Measurements from ENCODE around the gene SEC14L6.
"Not testable (repeated sequence)": the region's sequence is repeated elsewhere in the genome, so short reads cannot be mapped to it uniquely, and the experiment has no call there.

Gene SEC14L6

DNA sequence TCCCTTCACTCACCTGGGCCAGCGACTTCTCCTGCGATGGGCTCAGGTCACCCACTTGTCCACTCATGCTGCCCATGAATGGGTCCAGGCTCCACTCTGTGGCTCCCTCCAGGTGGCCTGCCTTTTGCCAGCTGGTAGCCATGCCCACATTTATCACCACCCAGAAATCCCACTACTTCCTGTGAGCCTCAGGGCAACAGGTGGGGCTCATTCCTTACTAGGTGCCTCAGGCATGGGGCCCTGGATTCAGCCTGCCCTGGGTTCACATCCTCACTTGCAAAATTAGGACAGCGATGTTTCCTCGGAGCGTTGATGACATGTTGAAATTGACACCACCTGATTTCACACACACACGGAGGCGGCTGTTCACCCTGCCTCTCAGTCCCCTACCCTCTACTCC is at the start of gene SEC14L6:
Gene SEC14L6 (minus strand): TSS at position 126 of the 400 bp plus-strand sequence. CDS start 59 bp downstream, at position 67.
- peaks cover 3% of the 10 kb centered on the region for H3K4me1 ChIP-seq (ENCODE audit: insufficient read depth, insufficient read length)
- H3K36me3 ChIP-seq (ENCODE audit: insufficient read depth, insufficient read length, low read length) = no peaks in the 10 kb centered on the region
- no peaks in the 10 kb centered on the region for H3K9me3 ChIP-seq (ENCODE audit: insufficient read depth, low read length)
- H3K4me3 ChIP-seq (ENCODE audit: insufficient read length, low read depth) = no peak within 1 kb of the TSS
- H3K27me3 ChIP-seq (ENCODE audit: insufficient read depth, insufficient read length) = peaks cover 23% of the 10 kb centered on the region
- no peak for DNase-seq (ENCODE audit: low read depth, low spot score)
- H3K9ac ChIP-seq (ENCODE audit: insufficient read length, low read depth) = no peak within 1 kb of the TSS
- TF ChIP-seq YY1 (IDR thresholded peaks at IDR 0.05; ENCODE audit: insufficient read depth, insufficient read length) = no peak

DNA sequence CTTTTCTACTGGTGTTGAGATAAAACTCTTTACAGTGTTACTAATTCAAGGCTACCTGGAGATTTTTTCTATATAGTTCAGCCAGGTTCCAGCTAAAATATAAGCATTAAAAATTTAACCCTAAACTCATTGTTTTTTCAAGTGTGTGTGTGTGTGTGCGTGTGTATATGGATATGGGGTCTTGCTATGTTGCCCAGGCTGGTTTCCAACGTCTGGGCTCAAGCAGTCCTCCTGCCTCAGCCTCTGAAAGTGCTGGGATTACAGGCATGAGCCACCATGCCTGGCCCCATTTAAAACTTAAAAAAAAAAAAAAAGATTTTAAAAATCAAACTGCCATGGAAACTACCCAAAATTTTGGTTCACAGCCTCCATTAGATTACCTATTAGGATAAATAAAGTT is 49.7 kb upstream of the SEC14L6 start:
- H3K4me1 ChIP-seq (ENCODE audit: insufficient read depth, insufficient read length) = no peaks in the 10 kb centered on the region
- H3K36me3 ChIP-seq (ENCODE audit: insufficient read depth, insufficient read length, low read length) = no peaks in the 10 kb centered on the region
- no peak for TF ChIP-seq SUZ12 (IDR thresholded peaks at IDR 0.05; ENCODE audit: extremely low read depth, insufficient read depth, insufficient read length)
- TF ChIP-seq YY1 (IDR thresholded peaks at IDR 0.05; ENCODE audit: insufficient read depth, insufficient read length) = no peak
- no peak for TF ChIP-seq ZNF274 (IDR thresholded peaks at IDR 0.05; ENCODE audit: low read depth, low read length)
- peaks cover 3% of the 10 kb centered on the region; the same call in 1 of the 2 replicates for H3K9me3 ChIP-seq (ENCODE audit: insufficient read depth, low read length)
- no peak overlapping the region for H3K4me3 ChIP-seq (ENCODE audit: insufficient read length, low read depth)
- no peak overlapping the region for H3K9ac ChIP-seq (ENCODE audit: insufficient read length, low read depth)
- peaks cover 11% of the 10 kb centered on the region for H3K27me3 ChIP-seq (ENCODE audit: insufficient read depth, insufficient read length)
- no peak for DNase-seq (ENCODE audit: low read depth, low spot score)

DNA sequence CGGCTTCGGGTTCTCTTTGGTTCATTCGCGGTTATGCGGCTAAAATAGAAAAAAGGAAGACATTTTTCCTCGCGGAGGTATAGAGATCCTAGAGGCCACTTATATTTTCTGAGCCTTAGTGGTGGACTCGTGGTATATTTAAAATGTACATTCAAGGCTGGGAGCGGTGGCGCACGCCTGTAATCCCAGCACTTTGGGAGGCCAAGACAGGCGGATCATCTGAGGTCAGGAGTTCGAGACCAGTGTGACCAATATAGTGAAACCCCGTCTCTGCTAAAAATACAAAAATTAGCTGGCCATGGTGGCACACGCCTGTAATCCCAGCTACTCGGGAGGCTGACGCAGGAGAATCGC is 45.8 kb upstream of the SEC14L6 start:
- H3K27me3 ChIP-seq (ENCODE audit: insufficient read depth, insufficient read length) = peaks cover 11% of the 10 kb centered on the region
- H3K4me3 ChIP-seq (ENCODE audit: insufficient read length, low read depth); H3K9me3 ChIP-seq (ENCODE audit: insufficient read depth, low read length); H3K4me1 ChIP-seq (ENCODE audit: insufficient read depth, insufficient read length); H3K9ac ChIP-seq (ENCODE audit: insufficient read length, low read depth); DNase-seq (ENCODE audit: low read depth, low spot score): not testable (repeated sequence)
- H3K36me3 ChIP-seq (ENCODE audit: insufficient read depth, insufficient read length, low read length) = peaks cover 28% of the 10 kb centered on the region

DNA sequence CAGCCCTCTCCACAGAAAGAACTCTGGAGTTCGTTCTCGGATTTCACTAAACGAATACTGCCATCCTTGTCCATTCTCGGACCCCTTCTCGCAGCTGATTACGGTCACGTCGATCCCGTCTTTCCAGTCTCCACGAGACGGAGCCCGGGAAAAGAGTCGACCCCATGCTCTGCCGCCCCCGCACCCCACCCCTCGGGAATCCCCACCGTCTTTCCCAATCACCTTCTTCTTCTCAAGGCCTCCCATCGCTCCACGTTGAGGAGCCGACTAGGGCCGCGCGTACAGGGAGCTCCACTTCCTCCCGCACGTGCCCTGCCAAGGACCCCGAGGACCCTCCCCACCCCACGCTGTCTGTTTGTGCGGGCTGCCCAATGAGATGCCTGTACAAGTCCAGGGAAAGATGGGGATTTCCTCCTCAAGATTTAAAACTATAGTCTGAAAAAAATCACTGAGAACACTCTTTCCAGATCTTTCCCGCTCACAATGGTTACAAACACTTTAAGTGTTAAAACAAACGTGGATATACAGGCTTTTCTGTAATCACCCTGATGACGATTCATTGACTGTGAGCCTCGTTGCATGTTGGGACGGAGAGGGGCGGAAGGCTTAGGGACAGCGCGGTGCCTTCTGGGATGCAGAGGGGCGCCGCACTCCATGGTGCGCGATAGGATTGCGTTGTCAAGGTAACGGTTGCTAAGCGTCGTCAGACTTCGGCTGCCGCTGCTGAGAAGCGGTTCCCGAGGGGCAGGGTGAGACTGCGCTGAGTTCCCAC is 45.2 kb upstream of the SEC14L6 start, which contains the start of gene PES1:
Gene PES1 (minus strand): TSS at position 323 of the 772 bp plus-strand sequence. CDS start 77 bp downstream, at position 246.
- peak; percentile 94 for DNase-seq (ENCODE audit: low read depth, low spot score)
- TF ChIP-seq SUZ12 (IDR thresholded peaks at IDR 0.05; ENCODE audit: extremely low read depth, insufficient read depth, insufficient read length) (no peak), YY1 (IDR thresholded peaks at IDR 0.05; ENCODE audit: insufficient read depth, insufficient read length) (no peak), ZNF274 (IDR thresholded peaks at IDR 0.05; ENCODE audit: low read depth, low read length) (no peak)

DNA sequence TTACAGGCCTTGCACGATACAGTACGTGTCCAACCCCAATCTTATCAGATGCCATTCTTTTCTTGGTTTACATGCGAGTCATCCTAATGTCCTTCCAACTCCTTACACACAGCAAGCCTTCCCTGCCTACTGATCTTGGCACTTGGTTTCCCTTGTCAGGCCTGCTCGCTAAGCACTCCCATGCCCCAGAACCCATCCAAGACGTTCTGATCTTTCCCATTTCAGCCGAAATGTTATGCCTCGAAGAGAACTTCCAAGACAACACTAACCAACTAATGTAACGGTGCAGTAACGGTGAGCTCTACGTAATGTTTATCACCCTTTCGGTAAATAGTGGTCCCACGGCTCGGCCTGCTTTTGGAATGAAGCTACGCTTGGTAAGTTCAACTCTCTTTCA is 44.6 kb upstream of the SEC14L6 start:
- Histone ChIP-seq H3K4me3 (ENCODE audit: insufficient read length, low read depth) (peak overlapping the region; percentile 90), H3K9me3 (ENCODE audit: insufficient read depth, low read length) (no peaks in the 10 kb centered on the region), H3K36me3 (ENCODE audit: insufficient read depth, insufficient read length, low read length) (peaks cover 40% of the 10 kb centered on the region), H3K9ac (ENCODE audit: insufficient read length, low read depth) (peak overlapping the region; percentile 93), H3K27me3 (ENCODE audit: insufficient read depth, insufficient read length) (peaks cover 11% of the 10 kb centered on the region), H3K4me1 (ENCODE audit: insufficient read depth, insufficient read length) (no peaks in the 10 kb centered on the region)
- DNase-seq (ENCODE audit: low read depth, low spot score) = no peak
- TF ChIP-seq SUZ12 (IDR thresholded peaks at IDR 0.05; ENCODE audit: extremely low read depth, insufficient read depth, insufficient read length) = no peak

More for the DNA sequence above, 45.2 kb upstream of the SEC14L6 start, which contains the start of gene PES1:
- Histone ChIP-seq H3K9ac (ENCODE audit: insufficient read length, low read depth) (peak within 1 kb of the TSS; percentile 93), H3K27me3 (ENCODE audit: insufficient read depth, insufficient read length) (peaks cover 11% of the 10 kb centered on the region), H3K36me3 (ENCODE audit: insufficient read depth, insufficient read length, low read length) (peaks cover 34% of the 10 kb centered on the region), H3K9me3 (ENCODE audit: insufficient read depth, low read length) (no peaks in the 10 kb centered on the region; the same call in 1 of the 2 replicates), H3K4me3 (ENCODE audit: insufficient read length, low read depth) (peak within 1 kb of the TSS; percentile 90), H3K4me1 (ENCODE audit: insufficient read depth, insufficient read length) (no peaks in the 10 kb centered on the region)

DNA sequence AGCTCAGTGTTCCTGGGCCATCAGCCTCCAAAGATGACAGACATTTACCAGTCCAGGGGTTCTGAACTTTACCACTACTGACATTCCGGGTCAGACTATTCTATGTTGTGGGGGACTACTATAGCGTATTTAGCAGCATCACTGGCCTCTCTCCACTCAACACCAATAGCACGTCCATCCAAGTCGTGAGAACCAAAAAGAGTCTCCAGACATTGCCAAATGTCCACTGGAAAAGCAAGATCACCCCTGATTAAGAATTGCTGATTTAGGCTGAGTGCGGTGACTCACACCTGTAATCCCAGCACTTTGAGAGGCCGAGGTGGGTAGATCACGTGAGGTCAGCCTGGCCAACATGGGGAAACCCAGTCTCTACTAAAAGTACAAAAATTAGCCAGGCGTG is 39.9 kb upstream of the SEC14L6 start:
- TF ChIP-seq ZNF274 (IDR thresholded peaks at IDR 0.05; ENCODE audit: low read depth, low read length) (no peak), YY1 (IDR thresholded peaks at IDR 0.05; ENCODE audit: insufficient read depth, insufficient read length) (no peak), SUZ12 (IDR thresholded peaks at IDR 0.05; ENCODE audit: extremely low read depth, insufficient read depth, insufficient read length) (no peak)
- Histone ChIP-seq H3K27me3 (ENCODE audit: insufficient read depth, insufficient read length) (no peaks in the 10 kb centered on the region), H3K9me3 (ENCODE audit: insufficient read depth, low read length) (no peaks in the 10 kb centered on the region), H3K9ac (ENCODE audit: insufficient read length, low read depth) (no peak overlapping the region), H3K4me3 (ENCODE audit: insufficient read length, low read depth) (no peak overlapping the region), H3K4me1 (ENCODE audit: insufficient read depth, insufficient read length) (peaks cover 8% of the 10 kb centered on the region), H3K36me3 (ENCODE audit: insufficient read depth, insufficient read length, low read length) (peaks cover 86% of the 10 kb centered on the region)
- no peak for DNase-seq (ENCODE audit: low read depth, low spot score)

DNA sequence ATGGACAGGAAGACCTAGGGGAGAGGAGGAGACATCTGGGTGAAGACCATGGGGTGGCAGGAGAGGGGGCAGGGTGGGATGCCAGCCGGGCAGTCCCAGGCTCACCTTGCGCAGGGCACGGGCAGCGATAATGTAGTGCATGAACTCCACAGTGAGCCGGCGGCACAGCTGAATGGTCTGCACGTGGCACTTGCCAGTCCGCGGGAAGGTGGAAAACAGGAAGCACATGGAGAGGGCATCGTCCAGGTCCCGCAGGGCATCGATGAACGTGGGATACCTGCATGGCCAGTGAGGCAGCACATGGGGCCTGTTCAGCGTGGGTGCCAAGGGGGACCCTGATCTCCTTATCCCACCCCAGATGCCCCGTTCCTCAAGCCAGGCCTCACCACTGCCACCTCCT is 37.9 kb upstream of the SEC14L6 start:
- peaks cover 98% of the 10 kb centered on the region for H3K36me3 ChIP-seq (ENCODE audit: insufficient read depth, insufficient read length, low read length)
- no peak overlapping the region for H3K9ac ChIP-seq (ENCODE audit: insufficient read length, low read depth)
- TF ChIP-seq ZNF274 (IDR thresholded peaks at IDR 0.05; ENCODE audit: low read depth, low read length) (no peak), SUZ12 (IDR thresholded peaks at IDR 0.05; ENCODE audit: extremely low read depth, insufficient read depth, insufficient read length) (no peak)
- no peaks in the 10 kb centered on the region for H3K27me3 ChIP-seq (ENCODE audit: insufficient read depth, insufficient read length)
- H3K4me1 ChIP-seq (ENCODE audit: insufficient read depth, insufficient read length) = peaks cover 8% of the 10 kb centered on the region
- no peak for DNase-seq (ENCODE audit: low read depth, low spot score)
- H3K9me3 ChIP-seq (ENCODE audit: insufficient read depth, low read length) = no peaks in the 10 kb centered on the region
- H3K4me3 ChIP-seq (ENCODE audit: insufficient read length, low read depth) = no peak overlapping the region

Data from NT2/D1 (cell line).